ENCODE data around the gene TUBA1C.

Gene TUBA1C

GRCh38 chr12:49264873-49265792, at the start of gene TUBA1C:
Gene TUBA1C, plus strand, starts transcription at chr12:49265082. Its CDS starts 100 bp downstream, at chr12:49265182.
- FAIRE-seq = peak; percentile 27
- peak; percentile 99 for DNase-seq (ENCODE audit: low spot score)

- FAIRE-seq (no peak), DNase-seq (ENCODE audit: low spot score) (no peak)
These were observed 45.4 kb upstream of the TUBA1C start for GRCh38 chr12:49219417-49220026.

DNA sequence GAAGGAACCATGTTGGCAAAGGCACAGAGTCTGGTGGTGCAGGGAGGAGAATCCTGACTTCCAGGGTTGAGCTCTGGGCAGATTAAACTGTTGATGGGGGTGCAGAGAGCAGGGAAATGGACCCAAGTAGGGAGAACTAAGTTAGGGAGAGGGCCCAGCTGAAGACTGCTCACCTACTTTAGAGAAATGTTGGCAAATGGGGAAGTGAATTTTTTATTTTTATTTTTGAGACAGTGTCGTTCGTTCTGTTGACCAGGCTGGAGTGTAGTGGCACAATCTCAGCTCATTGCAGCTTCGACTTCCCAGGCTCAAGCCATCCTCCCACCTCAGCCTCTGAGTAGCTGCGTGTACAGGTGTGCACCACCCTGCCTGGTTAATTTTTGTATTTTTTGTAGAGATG, 43.9 kb upstream of the TUBA1C start:
- FAIRE-seq (no peak), DNase-seq (ENCODE audit: low spot score) (no peak)

- DNase-seq (ENCODE audit: low spot score) (no peak), FAIRE-seq (no peak)
These were observed 41.8 kb upstream of the TUBA1C start for GRCh38 chr12:49223122-49223521.

GRCh38 chr12:49223590-49224369, 41.1 kb upstream of the TUBA1C start:
- FAIRE-seq (no peak), DNase-seq (ENCODE audit: low spot score) (no peak)

GRCh38 chr12:49225576-49226166, 39.2 kb upstream of the TUBA1C start:
- no peak for FAIRE-seq
- DNase-seq (ENCODE audit: low spot score) = no peak

- FAIRE-seq = no peak
- no peak for DNase-seq (ENCODE audit: low spot score)
These were observed 37.2 kb upstream of the TUBA1C start for GRCh38 chr12:49227713-49228112.

- DNase-seq (ENCODE audit: low spot score) (no peak), FAIRE-seq (no peak)
These were observed 36.2 kb upstream of the TUBA1C start for GRCh38 chr12:49228653-49229052.

DNA sequence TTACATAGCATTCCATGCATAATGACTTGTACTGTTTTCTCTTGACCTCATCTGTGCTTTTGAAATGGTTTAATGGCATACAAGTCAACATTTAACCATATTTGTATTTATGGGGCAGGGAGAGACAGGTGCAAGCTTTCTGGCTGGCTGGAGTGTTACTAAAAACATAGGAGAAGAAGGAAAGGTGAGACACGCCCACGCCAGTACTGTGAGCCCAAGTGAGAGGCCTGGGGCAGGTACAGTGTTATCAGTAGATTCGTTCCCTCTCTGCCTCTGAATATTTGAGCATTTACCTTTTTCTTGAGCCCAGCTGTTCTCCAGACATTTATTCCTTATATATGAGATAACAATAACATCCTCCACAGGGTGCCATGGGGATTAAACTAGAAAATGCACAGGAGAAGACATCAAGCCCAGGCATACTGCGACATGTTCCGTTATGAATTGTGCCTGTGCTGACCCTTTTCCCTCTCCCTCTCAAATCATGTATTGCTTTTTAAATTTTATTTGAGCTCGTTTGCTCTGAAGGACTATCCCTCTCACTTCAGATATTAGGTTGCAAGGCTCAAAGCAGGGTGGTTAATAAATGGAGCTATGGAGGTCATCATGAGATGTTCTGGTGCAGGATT, 34.6 kb upstream of the TUBA1C start:
- FAIRE-seq (no peak), DNase-seq (ENCODE audit: low spot score) (no peak)

- DNase-seq (ENCODE audit: low spot score) = no peak
- FAIRE-seq = no peak
These were observed 34.1 kb upstream of the TUBA1C start for GRCh38 chr12:49230805-49231194.

- DNase-seq (ENCODE audit: low spot score) (no peak), FAIRE-seq (no peak)
These were observed 32.8 kb upstream of the TUBA1C start for GRCh38 chr12:49231878-49232655.

DNA sequence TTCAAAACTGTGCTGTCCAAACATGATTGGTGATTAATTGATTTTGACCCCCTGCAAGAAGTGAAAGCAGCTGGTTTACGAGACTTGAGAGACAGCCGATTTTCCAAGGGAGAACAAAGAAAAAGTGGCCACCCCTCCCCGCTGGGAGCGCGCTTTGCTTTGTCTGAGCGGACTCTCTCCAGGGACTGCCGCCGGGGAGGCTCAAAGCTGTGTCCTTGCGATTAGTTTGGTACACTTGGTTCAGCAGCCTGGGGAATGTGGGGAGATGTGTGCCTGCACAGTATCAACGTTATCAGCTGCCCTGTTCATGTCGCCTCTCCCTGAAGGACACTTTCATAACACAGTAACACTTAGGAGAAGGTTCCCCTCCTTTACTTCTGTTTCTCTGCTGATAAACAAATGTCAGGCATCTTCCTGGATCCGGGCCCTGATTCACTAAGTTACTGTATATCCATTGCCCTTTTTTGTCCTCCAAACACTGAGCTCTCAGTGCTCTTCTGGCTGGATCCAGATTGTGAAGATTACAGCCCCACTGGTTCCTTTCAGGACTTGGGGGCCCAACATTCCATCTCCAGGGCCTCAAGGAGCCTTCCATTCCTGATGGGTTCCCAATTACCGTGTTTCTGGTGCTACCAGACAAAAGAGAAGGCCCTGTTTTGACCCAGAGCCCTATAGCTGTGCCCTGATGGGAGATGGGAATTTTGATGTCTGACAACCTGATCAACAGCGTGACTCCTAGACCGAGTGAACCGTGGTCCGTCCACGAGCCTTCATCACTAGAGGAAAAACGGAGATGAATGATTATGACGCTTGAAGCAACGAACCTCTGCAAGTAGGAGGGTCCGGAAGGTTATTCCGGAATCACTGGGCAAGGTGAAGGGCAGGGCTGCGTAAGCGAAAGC, 31.7 kb upstream of the TUBA1C start:
- DNase-seq (ENCODE audit: low spot score) (no peak), FAIRE-seq (no peak)

DNA sequence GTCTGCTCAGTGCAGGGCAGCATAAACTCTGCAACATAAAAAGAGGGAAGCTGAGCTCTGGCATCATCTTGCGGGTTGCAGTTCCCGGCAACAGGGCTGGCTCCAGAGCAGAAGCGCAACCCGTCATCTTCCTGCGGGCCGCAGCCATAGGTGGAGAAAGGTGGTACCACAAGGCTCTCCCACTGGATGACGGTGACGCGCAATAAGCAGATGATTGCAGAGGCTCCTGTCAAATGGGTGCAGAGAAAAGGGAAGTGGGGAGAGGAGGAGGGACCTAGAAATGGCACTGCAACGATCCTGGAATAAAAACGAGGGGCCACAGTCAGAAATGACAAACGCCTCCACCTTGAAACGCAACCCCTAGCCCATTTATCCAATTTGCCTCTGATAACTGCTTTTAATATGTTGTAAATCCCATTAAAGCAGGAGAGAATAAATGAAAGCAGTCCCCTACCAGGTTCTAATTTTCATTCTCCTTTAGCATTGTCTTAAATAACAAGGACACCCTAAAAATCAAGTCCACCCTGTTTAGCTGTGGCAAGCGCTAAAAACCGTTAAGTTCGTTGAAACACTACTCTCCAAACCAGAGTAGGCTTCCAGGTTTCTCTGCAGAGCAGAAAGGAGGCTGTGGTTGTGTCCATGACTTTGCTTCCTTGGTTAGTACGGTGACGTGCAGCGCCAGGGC, 30.9 kb upstream of the TUBA1C start:
- FAIRE-seq (no peak), DNase-seq (ENCODE audit: low spot score) (no peak)

- FAIRE-seq (no peak), DNase-seq (ENCODE audit: low spot score) (no peak)
These were observed 28.5 kb upstream of the TUBA1C start for GRCh38 chr12:49236423-49236822.

- FAIRE-seq = no peak
These were observed 21.3 kb upstream of the TUBA1C start for GRCh38 chr12:49243631-49244030.

GRCh38 chr12:49244176-49244575, 20.7 kb upstream of the TUBA1C start:
- FAIRE-seq (no peak), DNase-seq (ENCODE audit: low spot score) (no peak)

More at GRCh38 chr12:49243631-49244030, 21.3 kb upstream of the TUBA1C start:
- no peak for DNase-seq (ENCODE audit: low spot score)

- no peak for DNase-seq (ENCODE audit: low spot score)
- FAIRE-seq = no peak
These were observed 13.5 kb upstream of the TUBA1C start for GRCh38 chr12:49251357-49251756.

DNA sequence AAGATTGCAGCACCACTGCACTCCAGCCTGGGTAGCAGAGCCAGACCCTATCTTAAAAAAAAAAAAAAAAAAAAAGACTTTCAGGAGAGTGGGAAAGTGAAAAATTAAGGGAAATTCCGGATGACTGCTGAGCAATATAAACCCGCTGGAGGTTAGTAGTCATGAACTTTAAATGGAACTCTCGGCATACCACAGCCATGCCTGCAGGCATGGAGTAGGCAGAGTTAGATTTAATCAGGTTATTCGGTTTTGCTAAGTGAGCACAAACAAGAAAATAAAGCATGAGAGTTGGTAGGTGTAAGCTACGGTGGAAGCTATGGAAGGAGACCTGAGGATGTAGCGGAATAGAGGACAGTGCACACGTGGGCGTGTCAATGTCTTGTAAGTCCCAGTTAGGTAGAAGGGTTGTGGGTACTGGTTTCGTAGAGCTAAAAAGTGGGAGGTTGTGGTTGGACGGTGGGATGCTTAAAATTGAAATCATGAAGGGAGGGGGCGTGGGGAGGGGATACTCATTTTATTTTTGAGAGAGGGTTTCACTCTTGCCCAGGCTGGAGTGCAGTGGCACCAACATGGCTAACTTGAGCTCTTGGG, 11.8 kb upstream of the TUBA1C start:
- no peak for FAIRE-seq
- no peak for DNase-seq (ENCODE audit: low spot score)
